Measurements from ENCODE around the gene LBP. TPM values are rescaled to one million over a fixed set of nuclear protein-coding genes. Genes with fewer than 3 reads are reported as not detected.
"Not testable (repeated sequence)": the region's sequence is repeated elsewhere in the genome, so short reads cannot be mapped to it uniquely, and the experiment has no call there.

LBP gene
- total RNA-seq, 2 experiments from 2014 or later, result not detected

DNA sequence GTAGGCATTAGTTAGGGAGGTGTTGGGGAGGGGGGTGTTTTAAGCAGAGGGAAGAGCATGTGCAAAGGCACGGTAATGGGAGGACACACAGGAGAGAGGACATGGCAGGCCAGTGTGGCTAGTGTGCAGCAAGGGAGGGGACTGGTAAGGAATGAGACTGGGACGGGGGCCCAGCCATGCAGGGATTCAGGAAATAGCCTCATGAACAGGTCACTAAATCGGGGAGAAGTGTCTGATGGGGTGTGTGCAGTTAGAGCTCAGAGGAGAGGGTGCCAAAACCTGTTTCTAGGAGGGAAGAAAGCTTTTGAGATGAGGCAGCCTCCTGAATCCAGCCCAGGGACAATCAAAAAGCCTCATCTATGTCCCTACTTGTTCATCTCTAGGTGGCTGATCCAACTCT, 34.8 kb upstream of the LBP start:
- H3K9me3 Mint-ChIP-seq, result no peaks in the 10 kb centered on the region
- no peak overlapping the region for H3K27ac Mint-ChIP-seq
- no peak overlapping the region for H3K4me3 Mint-ChIP-seq
- peaks cover 22% of the 10 kb centered on the region for H3K27me3 Mint-ChIP-seq
- peaks cover 3% of the 10 kb centered on the region for H3K4me1 Mint-ChIP-seq
- no peaks in the 10 kb centered on the region for H3K36me3 Mint-ChIP-seq
- DNase-seq, result no peak

DNA sequence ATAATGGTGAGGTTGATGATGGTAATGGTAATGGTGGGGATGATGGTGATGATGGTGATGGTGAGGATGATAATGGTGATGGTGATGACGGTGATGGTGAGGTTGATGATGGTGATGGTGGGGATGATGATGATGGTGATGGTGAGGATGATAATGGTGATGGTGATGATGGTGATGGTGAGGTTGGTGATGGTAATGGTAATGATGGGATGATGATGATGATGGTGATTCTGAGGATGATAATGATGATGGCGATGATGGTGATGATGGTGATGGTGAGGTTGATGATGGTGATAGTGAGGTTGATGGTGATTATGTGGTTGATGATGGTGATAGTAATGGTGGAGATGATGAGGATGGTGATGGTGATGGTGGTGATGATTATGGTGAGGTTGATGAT, 32.6 kb upstream of the LBP start:
- Mint-ChIP-seq H3K27ac (no peak overlapping the region), H3K36me3 (no peaks in the 10 kb centered on the region), H3K27me3 (peaks cover 19% of the 10 kb centered on the region), H3K4me1 (no peaks in the 10 kb centered on the region), H3K9me3 (no peaks in the 10 kb centered on the region), H3K4me3 (no peak overlapping the region)
- DNase-seq, result no peak

DNA sequence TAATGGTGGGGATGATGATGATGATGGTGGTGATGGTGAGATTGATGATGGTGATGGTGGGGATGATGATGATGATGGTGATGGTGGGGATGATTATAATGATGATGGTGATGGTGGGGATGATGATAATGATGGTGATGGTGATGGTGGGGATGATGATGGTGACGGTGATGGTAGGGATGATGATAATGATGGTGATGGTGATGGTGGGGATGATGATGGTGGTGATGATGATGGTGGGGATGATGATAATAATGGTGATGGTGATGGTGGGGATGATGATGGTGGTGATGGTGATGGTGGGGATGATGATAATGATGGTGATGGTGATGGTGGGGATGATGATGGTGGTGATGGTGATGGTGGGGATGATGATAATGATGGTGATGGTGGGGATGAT, 31.9 kb upstream of the LBP start:
- not testable (repeated sequence) for H3K4me1 Mint-ChIP-seq, H3K9me3 Mint-ChIP-seq, H3K36me3 Mint-ChIP-seq, H3K27ac Mint-ChIP-seq, H3K4me3 Mint-ChIP-seq, DNase-seq
- H3K27me3 Mint-ChIP-seq, result peaks cover 17% of the 10 kb centered on the region

GRCh38 chr20:38315290-38315966, 30.9 kb upstream of the LBP start:
- Mint-ChIP-seq H3K4me3 (no peak overlapping the region), H3K4me1 (no peaks in the 10 kb centered on the region), H3K9me3 (no peaks in the 10 kb centered on the region)

DNA sequence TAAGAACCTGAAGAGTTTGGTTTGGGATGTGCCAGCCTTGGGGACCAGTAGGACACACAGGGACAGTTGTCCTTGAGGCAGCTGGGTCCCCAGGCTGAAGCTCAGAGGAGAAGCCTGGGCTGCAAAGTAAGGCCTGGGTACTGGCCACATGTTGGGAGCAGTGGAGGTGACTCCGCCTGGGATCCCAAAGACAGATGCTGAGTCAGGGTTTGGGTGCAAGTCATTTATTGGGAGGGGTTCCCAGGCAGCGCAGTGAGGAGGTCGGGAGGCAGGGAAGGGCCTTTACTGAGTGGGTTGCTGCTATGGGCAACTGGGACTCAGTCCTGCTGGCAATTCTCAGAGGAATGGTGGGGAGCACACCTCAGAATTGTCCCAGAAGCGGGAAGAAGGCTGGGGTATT, 29.9 kb upstream of the LBP start:
- Mint-ChIP-seq H3K4me3 (no peak overlapping the region), H3K9me3 (no peaks in the 10 kb centered on the region), H3K27ac (no peak overlapping the region), H3K36me3 (no peaks in the 10 kb centered on the region), H3K27me3 (peaks cover 22% of the 10 kb centered on the region), H3K4me1 (no peaks in the 10 kb centered on the region)
- DNase-seq, result no peak

More at GRCh38 chr20:38315290-38315966, 30.9 kb upstream of the LBP start:
- Mint-ChIP-seq H3K27ac (no peak overlapping the region), H3K36me3 (no peaks in the 10 kb centered on the region), H3K27me3 (peaks cover 25% of the 10 kb centered on the region)
- no peak for DNase-seq

GRCh38 chr20:38317422-38317821, 28.9 kb upstream of the LBP start:
- Mint-ChIP-seq H3K4me3 (no peak overlapping the region), H3K27me3 (peaks cover 26% of the 10 kb centered on the region), H3K9me3 (no peaks in the 10 kb centered on the region), H3K36me3 (no peaks in the 10 kb centered on the region), H3K27ac (no peak overlapping the region), H3K4me1 (no peaks in the 10 kb centered on the region)
- DNase-seq, result no peak

- Mint-ChIP-seq H3K36me3 (no peaks in the 10 kb centered on the region), H3K27me3 (peaks cover 26% of the 10 kb centered on the region), H3K9me3 (no peaks in the 10 kb centered on the region), H3K4me1 (no peaks in the 10 kb centered on the region), H3K4me3 (no peak overlapping the region), H3K27ac (no peak overlapping the region)
- DNase-seq, result no peak
Measured at GRCh38 chr20:38320221-38320620, 26.1 kb upstream of the LBP start.

DNA sequence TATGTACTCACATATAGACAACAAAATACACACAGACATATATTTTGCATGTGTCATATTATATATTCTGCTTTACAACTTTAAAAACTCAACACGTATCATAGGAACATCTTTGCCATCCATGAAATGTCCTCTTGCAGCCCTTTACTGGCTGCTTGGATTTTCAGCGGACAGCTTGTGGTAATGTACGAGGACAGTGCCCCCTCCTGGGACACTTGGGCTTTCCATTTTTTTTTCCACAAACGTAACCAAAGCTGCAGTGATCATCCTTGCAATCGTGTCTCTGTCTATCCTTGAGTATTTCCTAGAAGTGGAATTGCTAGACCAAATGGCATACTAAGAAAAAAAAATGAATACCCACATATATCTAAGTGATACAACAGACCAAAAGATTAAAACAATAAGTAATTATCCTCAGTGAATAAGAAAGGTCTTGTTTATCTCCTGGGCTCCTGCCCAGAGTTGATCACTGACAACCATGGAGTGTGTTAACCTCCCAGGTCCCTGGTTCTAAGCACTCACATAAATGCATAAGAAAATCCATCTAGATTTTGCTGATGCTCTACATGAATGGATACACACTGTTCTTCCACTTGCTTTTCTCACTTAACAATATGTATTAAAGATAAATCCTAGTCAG, 24.2 kb upstream of the LBP start:
- no peak overlapping the region for H3K27ac Mint-ChIP-seq
- DNase-seq, result no peak
- no peaks in the 10 kb centered on the region for H3K4me1 Mint-ChIP-seq
- H3K9me3 Mint-ChIP-seq, result no peaks in the 10 kb centered on the region
- H3K36me3 Mint-ChIP-seq, result no peaks in the 10 kb centered on the region
- H3K27me3 Mint-ChIP-seq, result peaks cover 28% of the 10 kb centered on the region
- no peak overlapping the region for H3K4me3 Mint-ChIP-seq

DNA sequence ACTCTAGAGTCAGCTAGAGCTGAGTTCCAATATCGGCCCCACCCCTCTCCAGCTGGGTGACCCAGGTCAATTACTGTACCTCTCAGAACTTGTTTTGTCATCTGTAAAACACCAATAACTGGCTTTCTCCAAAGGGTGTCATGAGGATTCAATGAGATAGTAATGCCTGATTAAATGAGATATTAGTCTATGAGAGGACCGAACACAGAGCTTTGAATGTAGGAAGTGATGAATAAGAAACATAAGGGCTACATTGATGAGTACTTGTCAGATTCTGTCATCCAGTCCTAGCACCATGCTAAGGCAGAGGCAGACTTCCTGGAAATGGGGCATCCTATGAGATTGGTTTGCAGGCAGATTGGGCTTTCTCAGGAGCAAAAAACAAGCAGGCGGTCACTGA, 22.1 kb upstream of the LBP start:
- Mint-ChIP-seq H3K27me3 (peaks cover 28% of the 10 kb centered on the region), H3K4me3 (no peak overlapping the region), H3K36me3 (no peaks in the 10 kb centered on the region), H3K4me1 (no peaks in the 10 kb centered on the region), H3K9me3 (no peaks in the 10 kb centered on the region), H3K27ac (no peak overlapping the region)
- no peak for DNase-seq

DNA sequence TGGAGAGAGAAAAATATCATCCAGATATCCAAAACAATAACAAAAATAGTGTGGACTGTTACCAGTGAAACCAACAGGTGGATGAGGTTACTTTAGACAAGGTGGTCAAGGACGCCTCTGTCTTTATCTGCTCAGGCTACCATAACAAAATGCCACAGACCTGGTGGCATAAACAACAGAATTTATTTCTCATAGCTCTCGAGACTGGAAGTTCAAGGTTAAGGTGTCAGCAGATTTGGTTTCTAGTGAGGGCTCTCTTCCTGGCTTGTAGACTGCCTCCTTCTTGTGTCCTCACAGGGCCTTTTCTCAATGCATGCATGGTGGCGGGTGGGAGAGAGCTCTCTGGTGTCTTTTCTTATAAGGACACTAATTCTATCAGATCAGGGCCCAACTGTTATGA, 21.1 kb upstream of the LBP start:
- H3K27me3 Mint-ChIP-seq, result peaks cover 23% of the 10 kb centered on the region
- DNase-seq, result no peak
- no peaks in the 10 kb centered on the region for H3K9me3 Mint-ChIP-seq
- H3K4me3 Mint-ChIP-seq, result no peak overlapping the region
- no peaks in the 10 kb centered on the region for H3K36me3 Mint-ChIP-seq
- no peak overlapping the region for H3K27ac Mint-ChIP-seq
- no peaks in the 10 kb centered on the region for H3K4me1 Mint-ChIP-seq

DNA sequence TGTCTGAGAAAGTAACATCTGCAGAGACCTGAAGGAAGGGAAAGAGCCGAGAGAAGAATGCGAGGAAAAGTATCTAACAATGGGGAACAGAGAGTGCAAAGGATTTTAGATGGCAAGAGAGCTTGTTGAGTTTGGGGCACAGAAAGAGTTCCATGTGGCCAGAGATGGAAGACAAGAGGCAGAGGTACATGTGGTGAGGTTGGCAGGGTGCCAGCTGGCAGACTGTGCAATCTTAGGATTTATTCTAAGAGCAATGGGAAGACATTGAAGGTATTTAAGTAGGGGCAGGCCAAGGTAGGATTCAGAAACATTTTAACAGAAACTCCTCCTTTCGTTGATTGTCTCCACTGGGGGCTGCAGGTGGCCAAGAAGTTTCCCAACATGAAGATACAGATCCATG, 20.4 kb upstream of the LBP start:
- Mint-ChIP-seq H3K4me3 (no peak overlapping the region), H3K27ac (no peak overlapping the region), H3K36me3 (no peaks in the 10 kb centered on the region), H3K4me1 (no peaks in the 10 kb centered on the region), H3K9me3 (no peaks in the 10 kb centered on the region), H3K27me3 (peaks cover 18% of the 10 kb centered on the region)
- no peak for DNase-seq

- no peak for DNase-seq
- H3K4me3 Mint-ChIP-seq, result no peak overlapping the region
- no peaks in the 10 kb centered on the region for H3K4me1 Mint-ChIP-seq
- no peaks in the 10 kb centered on the region for H3K9me3 Mint-ChIP-seq
- no peak overlapping the region for H3K27ac Mint-ChIP-seq
- no peaks in the 10 kb centered on the region for H3K36me3 Mint-ChIP-seq
- H3K27me3 Mint-ChIP-seq, result peaks cover 15% of the 10 kb centered on the region
Measured at GRCh38 chr20:38326309-38326708, 20.0 kb upstream of the LBP start.

DNA sequence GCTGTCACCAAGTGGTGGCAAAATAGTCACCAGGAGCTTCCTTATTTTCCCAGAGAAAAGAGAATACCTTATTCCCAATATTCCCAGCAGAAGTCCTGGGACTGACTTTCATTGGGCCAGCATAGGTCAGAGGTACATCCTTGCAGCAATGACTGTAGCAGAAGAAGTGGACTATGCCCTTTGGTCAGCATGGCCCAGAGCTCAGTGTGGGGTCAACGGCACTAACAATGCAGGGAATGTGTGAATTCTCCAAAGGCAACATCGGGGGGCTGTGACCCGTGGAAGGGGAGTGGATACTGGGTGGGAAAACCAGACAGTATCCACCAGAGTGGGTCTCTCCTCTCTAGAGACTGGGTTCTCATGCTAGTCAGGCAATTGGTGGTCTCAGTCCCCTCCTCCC, 15.6 kb upstream of the LBP start:
- no peak overlapping the region for H3K27ac Mint-ChIP-seq
- no peaks in the 10 kb centered on the region for H3K4me1 Mint-ChIP-seq
- H3K36me3 Mint-ChIP-seq, result no peaks in the 10 kb centered on the region
- H3K27me3 Mint-ChIP-seq, result peaks cover 17% of the 10 kb centered on the region
- no peak overlapping the region for H3K4me3 Mint-ChIP-seq
- no peaks in the 10 kb centered on the region for H3K9me3 Mint-ChIP-seq
- no peak for DNase-seq

- H3K4me1 Mint-ChIP-seq, result no peaks in the 10 kb centered on the region
- H3K27me3 Mint-ChIP-seq, result peaks cover 23% of the 10 kb centered on the region
- no peak overlapping the region for H3K4me3 Mint-ChIP-seq
- H3K9me3 Mint-ChIP-seq, result no peaks in the 10 kb centered on the region
- no peak for DNase-seq
- no peaks in the 10 kb centered on the region for H3K36me3 Mint-ChIP-seq
- no peak overlapping the region for H3K27ac Mint-ChIP-seq
Measured at GRCh38 chr20:38331245-38331644, 15.0 kb upstream of the LBP start.

GRCh38 chr20:38331814-38332213, 14.5 kb upstream of the LBP start:
- H3K27ac Mint-ChIP-seq, result no peak overlapping the region

GRCh38 chr20:38334016-38334415, 12.3 kb upstream of the LBP start:
- Mint-ChIP-seq H3K9me3 (peaks cover 7% of the 10 kb centered on the region), H3K4me3 (no peak overlapping the region), H3K4me1 (no peaks in the 10 kb centered on the region), H3K36me3 (peaks cover 6% of the 10 kb centered on the region), H3K27ac (no peak overlapping the region), H3K27me3 (peaks cover 34% of the 10 kb centered on the region)
- DNase-seq, result no peak

More at GRCh38 chr20:38331814-38332213, 14.5 kb upstream of the LBP start:
- no peak for DNase-seq
- no peaks in the 10 kb centered on the region for H3K9me3 Mint-ChIP-seq
- H3K27me3 Mint-ChIP-seq, result peaks cover 24% of the 10 kb centered on the region
- H3K4me3 Mint-ChIP-seq, result no peak overlapping the region
- H3K4me1 Mint-ChIP-seq, result no peaks in the 10 kb centered on the region
- no peaks in the 10 kb centered on the region for H3K36me3 Mint-ChIP-seq

Data from activated naive CD8-positive, alpha-beta T cell treated with anti-CD3 and anti-CD28 coated beads for 36 hours (primary cell).